DMS114 treated with DMSO at 0.1 percent for 48 hours (cell line): ENCODE results near the gene WLS.
"Not testable (repeated sequence)": the region's sequence is repeated elsewhere in the genome, so short reads cannot be mapped to it uniquely, and the experiment has no call there.

Experiments
- DNase-seq: peaks from one replicate; lab custom pipeline; 2025; ENCODE audit not compliant: unreplicated experiment; lab: John Stamatoyannopoulos, UW

The WLS gene

GRCh38 chr1:68232289-68233148 lies at the start of gene WLS:
Gene WLS (minus strand): TSS chr1:68232523. CDS start chr1:68232299, 224 bp downstream.
- DNase-seq = peak; percentile 12

GRCh38 chr1:68280286-68280685 lies 48.0 kb upstream of the WLS start:
- DNase-seq = no peak

- DNase-seq = no peak
Observed at GRCh38 chr1:68279846-68280245, 47.5 kb upstream of the WLS start.

- DNase-seq = no peak
Observed at GRCh38 chr1:68278221-68278620, 45.9 kb upstream of the WLS start.

- DNase-seq = no peak
Observed at GRCh38 chr1:68276448-68276847, 44.1 kb upstream of the WLS start.

GRCh38 chr1:68273530-68273929 lies 41.2 kb upstream of the WLS start:
- DNase-seq = no peak

GRCh38 chr1:68271596-68271995 lies 39.3 kb upstream of the WLS start:
- DNase-seq = no peak

- DNase-seq = no peak
Observed at GRCh38 chr1:68270951-68271350, 38.6 kb upstream of the WLS start.

- no peak for DNase-seq
Observed at GRCh38 chr1:68269637-68270430, 37.5 kb upstream of the WLS start.

- no peak for DNase-seq
Observed at GRCh38 chr1:68268896-68269483, 36.7 kb upstream of the WLS start.

GRCh38 chr1:68256824-68257223 lies 24.5 kb upstream of the WLS start:
- not testable (repeated sequence) for DNase-seq

- no peak for DNase-seq
Observed at GRCh38 chr1:68255301-68255700, 23.0 kb upstream of the WLS start.

GRCh38 chr1:68254667-68255226 lies 22.4 kb upstream of the WLS start:
- no peak for DNase-seq

- no peak for DNase-seq
Observed at GRCh38 chr1:68237040-68237439, 4.7 kb upstream of the WLS start.

- no peak for DNase-seq
Observed at GRCh38 chr1:68234094-68234493, 1.8 kb upstream of the WLS start.

- DNase-seq = no peak
Observed at GRCh38 chr1:68233202-68233601, 879 bp upstream of the WLS start.

- DNase-seq = peak; percentile 13
Observed at GRCh38 chr1:68231627-68232288, 565 bp downstream of the WLS start.

- DNase-seq = no peak
Observed at GRCh38 chr1:68230901-68231626, 1.3 kb downstream of the WLS start.

GRCh38 chr1:68230484-68230802 lies 1.9 kb downstream of the WLS start:
- no peak for DNase-seq
